Stimulated activated CD8-positive, alpha-beta memory T cell treated with anti-CD3 and anti-CD28 coated beads, Interleukin-12 subunit alpha, Interleukin-12 subunit beta, amount 100 ng/mL, for 24 hours (primary cell): ENCODE data around the gene FANK1.
"Not testable (repeated sequence)": the region's sequence is repeated elsewhere in the genome, so short reads cannot be mapped to it uniquely, and the experiment has no call there.

Source experiments
- DNase-seq: peaks from one replicate; pipeline ENCODE4 v3.0.0-alpha.2; 2020; ENCODE audit errors: extremely low read depth

FANK1 gene

GRCh38 chr10:125889441-125889840 is 6.9 kb upstream of the FANK1 start:
- not testable (repeated sequence) for DNase-seq

GRCh38 chr10:125892402-125892801 is 4.0 kb upstream of the FANK1 start:
- not testable (repeated sequence) for DNase-seq

GRCh38 chr10:125894176-125894575 is 2.2 kb upstream of the FANK1 start:
- DNase-seq = not testable (repeated sequence)

GRCh38 chr10:125895130-125896087 is 955 bp upstream of the FANK1 start:
- DNase-seq = peak; percentile 8

GRCh38 chr10:125897317-125897716 is 953 bp downstream of the FANK1 start:
- not testable (repeated sequence) for DNase-seq

GRCh38 chr10:125900963-125901362 is 4.6 kb downstream of the FANK1 start:
- not testable (repeated sequence) for DNase-seq

- not testable (repeated sequence) for DNase-seq
Measured at GRCh38 chr10:125903135-125903640, 6.8 kb downstream of the FANK1 start.

- not testable (repeated sequence) for DNase-seq
Measured at GRCh38 chr10:125905069-125905994, 9.0 kb downstream of the FANK1 start.

GRCh38 chr10:125907598-125907997 is 11.2 kb downstream of the FANK1 start:
- not testable (repeated sequence) for DNase-seq

GRCh38 chr10:125908813-125909212 is 12.4 kb downstream of the FANK1 start:
- DNase-seq = not testable (repeated sequence)

- DNase-seq = not testable (repeated sequence)
Measured at GRCh38 chr10:125909491-125909890, 13.1 kb downstream of the FANK1 start.

GRCh38 chr10:125911145-125911544 is 14.8 kb downstream of the FANK1 start:
- no peak for DNase-seq

GRCh38 chr10:125911990-125912389 is 15.6 kb downstream of the FANK1 start:
- DNase-seq = no peak

GRCh38 chr10:125913277-125913676 is 16.9 kb downstream of the FANK1 start:
- DNase-seq = not testable (repeated sequence)

GRCh38 chr10:125916977-125917376 is 20.6 kb downstream of the FANK1 start:
- no peak for DNase-seq

GRCh38 chr10:125917704-125918361 is 21.5 kb downstream of the FANK1 start:
- not testable (repeated sequence) for DNase-seq

GRCh38 chr10:125921643-125922306 is 25.4 kb downstream of the FANK1 start:
- not testable (repeated sequence) for DNase-seq

GRCh38 chr10:125925262-125925834 is 29.0 kb downstream of the FANK1 start:
- no peak for DNase-seq

- DNase-seq = no peak
Measured at GRCh38 chr10:125926247-125926646, 29.9 kb downstream of the FANK1 start.

- DNase-seq = not testable (repeated sequence)
Measured at GRCh38 chr10:125927265-125927664, 30.9 kb downstream of the FANK1 start.
